Stimulated activated CD8-positive, alpha-beta memory T cell treated with anti-CD3 and anti-CD28 coated beads, Interleukin-2, amount 100 ng/mL, for 1 hour (primary cell): ENCODE measurements around the gene MAPKAPK3.
A peak's percentile ranks its signal among the peaks of the same experiment; 100 is the strongest.

ENCODE experiments used
- DNase-seq, 2 donors: peaks; one replicate each; pipeline ENCODE4 v3.0.0-alpha.2; 2020; ENCODE audit warnings: low read depth in 2 of 2

MAPKAPK3 gene

DNA sequence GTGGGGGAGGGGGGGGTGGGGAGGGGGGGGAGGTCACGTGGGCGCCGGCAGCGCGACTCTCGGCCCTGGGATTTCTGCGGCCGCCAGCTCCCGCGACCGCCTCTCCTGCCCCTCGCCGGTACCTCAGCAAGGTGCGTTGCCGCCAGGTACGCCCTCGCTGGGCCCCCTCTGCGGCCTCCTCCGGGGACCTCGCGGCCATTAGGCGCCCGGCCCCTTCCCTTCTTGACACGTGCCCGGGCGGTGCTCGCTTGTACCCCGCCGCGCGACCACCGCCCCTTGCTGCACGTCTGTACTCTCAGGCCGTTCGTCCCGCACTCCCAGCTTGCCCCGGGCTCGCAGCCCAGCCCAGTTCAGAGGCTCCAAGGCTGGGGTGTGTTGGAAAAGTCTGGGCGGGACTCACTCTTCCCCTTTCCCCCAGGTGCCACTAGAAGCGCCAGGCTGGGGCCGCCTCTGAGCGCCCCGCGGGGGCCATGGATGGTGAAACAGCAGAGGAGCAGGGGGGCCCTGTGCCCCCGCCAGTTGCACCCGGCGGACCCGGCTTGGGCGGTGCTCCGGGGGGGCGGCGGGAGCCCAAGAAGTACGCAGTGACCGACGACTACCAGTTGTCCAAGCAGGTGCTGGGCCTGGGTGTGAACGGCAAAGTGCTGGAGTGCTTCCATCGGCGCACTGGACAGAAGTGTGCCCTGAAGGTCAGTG is at the start of gene MAPKAPK3:
Gene MAPKAPK3, plus strand, starts transcription at position 56 of the 696 bp plus-strand sequence. Its CDS starts 415 bp downstream, at position 471.
- no peak for DNase-seq

DNA sequence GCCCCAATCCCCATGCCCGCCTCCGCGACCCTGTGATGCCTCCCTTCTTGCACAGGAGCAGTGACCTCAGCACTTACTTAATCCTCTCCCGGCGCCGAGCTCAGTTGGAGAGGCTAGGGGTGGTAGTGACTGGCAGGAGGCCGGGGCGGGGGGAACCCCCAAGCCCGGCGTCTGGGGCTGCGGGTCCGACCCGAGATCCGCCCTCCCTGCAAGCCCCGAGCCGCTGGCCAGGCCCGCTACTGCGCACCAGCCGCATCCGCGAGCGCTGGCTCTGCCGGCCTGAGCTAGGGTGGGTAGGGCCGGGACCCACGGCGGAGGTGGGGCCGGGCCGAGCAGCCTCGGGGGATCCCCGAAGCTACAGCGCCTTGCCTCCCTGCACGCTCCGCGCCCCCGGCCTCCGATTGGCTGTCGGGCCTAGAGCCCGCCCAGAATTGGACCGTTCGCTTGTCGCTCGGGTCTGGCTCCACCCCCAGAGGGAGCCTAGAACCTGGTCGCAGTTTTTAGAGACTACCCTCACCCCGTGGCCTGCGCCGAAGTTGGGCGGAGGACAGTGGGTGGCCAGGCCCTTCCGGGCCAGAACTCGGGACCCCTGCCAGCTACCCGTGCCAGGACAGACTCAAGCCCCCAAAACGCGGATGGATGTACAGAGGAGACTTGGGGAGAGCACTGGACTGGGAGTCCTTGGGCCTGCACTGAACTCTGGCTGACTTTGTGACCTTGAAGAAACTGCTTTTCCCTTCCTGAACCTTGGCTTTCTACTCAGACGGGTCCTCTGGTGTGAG is 49.4 kb upstream of the MAPKAPK3 start, which contains the start of gene C3orf18:
Gene C3orf18, minus strand, starts transcription at position 362 of the 782 bp plus-strand sequence. CDS start 2,048 bp downstream, outside the sequence.
- peak; percentile 79 to 92 for DNase-seq

DNA sequence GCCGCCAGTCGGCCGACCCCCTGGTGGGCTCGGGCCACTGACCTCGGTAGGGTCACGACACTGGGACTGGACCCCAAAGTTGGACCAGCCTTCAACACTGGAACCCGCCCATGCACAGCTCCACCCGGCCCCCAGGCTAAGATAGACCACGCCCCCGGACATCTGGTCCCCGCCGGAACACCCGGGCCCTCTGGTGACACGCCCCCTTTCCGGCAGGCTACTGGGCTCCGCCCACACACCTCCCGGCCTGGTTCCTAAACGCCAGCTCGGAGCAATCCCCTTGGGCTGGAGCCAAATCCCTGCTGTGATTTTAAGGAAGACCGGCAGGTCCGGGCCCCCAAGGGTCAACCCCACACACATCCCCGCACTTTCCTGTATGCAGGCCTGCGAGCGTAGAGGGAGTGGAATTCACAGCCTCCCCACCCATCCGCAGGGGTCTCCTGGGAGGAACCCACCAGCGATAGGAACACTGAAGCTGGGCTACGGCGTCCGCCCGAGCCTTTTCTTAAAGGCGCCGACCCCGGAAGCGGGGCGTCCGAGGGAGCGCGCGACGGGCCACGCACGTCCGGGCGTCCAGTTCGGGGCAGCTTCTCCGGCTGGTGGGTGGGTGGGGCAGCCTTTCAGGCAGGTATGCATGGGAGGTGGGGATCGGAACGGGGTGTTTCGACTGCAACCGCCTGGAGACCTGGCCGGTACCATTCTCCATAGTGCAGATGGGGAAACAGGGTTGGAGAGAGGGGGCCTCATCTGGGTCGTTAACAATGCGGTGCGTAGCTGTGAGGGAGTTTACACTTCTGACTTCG is 47.8 kb upstream of the MAPKAPK3 start, which contains the start of gene HEMK1:
Gene HEMK1, plus strand, starts transcription at position 576 of the 803 bp plus-strand sequence. CDS start 1,583 bp downstream, outside the sequence.
- DNase-seq = peak; percentile 78 to 91

DNA sequence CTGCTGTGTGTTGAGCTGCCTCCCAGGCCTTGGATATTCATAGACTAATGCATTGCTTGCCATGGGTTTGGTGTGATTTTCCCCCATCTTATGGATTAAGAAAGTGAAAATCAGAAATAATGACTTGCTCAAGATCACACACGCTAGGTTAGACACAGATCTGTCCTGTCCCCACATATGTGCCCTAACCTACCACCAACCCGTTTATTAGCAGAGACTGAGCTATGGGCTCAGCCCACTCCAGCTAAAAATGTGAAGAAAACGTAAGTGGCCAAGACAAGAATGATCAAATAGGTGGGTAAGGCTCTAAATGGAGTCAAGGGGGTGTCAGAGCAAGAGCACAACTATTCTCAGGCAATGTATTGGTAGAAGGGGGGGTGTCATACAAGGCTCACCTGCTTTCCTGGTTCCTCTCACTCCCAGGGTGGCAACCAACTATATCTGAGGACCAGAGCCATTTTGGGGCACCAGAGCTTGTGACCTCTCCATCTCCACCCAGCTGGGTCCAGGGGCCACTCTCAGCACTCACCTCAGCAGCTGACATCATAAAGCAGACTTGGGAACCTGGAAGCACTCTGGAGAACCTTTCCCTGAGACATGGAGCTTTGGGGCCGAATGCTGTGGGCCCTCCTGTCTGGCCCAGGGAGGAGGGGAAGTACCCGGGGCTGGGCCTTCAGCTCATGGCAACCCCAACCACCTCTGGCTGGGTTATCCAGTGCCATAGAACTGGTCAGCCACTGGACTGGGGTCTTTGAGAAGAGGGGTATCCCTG is 46.3 kb upstream of the MAPKAPK3 start:
- no peak for DNase-seq

DNA sequence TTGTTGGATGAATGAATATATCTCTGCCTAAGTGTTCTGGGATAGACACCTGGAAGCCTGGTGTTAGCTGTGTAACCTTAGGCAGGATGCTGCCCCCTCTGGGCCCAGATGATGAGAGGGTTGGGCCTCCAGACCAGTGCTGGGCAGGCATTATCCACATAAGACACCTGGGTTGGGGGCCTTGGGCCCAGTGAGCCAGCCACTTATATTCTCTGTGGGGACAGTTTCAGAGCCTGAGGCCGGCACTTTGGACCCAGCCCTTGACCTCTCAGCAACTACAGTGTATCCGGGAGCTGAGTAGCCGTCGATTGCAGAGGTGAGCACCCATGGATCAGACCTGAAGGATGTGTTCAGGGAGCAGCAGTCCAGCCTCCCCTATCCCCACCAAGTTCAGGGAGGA is 45.5 kb upstream of the MAPKAPK3 start:
- DNase-seq = no peak

DNA sequence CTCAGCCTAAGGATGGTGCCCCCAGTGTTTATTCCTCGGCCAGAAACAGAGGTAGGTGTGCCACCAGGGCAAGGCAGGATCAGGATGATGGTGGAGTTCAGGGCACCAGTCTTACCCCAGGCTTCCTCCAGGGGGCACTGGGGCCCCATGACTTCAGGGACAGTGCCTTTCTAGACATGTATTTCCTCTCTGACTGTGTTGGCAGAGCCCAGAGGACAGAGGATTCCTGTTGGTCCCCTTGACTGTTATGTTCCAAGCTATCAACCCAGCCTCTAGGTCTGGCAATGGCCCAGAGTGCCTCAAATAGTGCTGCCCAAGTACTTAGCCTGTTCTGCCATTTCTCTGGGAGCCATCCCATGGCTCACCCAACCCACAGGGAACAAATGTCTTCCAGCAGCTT is 44.8 kb upstream of the MAPKAPK3 start:
- peak; percentile 64 to 67 for DNase-seq

DNA sequence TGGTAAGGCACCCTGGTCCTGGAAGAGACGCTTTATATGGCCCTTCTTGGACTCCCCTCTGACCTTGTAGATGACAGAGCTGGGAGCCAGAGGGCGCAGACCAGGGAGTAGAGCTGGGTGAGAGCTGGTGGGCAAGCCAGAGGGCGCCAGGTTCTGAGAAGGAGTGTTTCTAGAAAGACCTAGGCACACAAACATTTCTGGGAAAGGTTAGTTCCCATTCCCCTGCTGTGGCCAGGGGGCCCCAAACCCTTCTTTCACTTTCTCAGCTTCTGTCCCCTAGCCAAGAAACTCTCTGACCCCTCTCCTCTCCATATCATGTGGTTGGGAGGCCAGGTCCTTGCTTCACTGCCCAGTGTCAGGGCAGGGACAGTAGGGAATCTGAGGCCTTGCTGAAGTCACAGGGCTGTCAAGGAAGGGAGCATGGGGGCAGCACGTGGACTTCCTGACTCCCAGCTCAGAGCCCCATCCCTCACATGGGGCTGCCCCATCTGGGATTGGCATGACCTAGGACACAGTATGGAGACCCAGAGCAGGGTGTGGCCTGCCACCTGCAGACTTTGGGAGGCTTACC is 44.1 kb upstream of the MAPKAPK3 start:
- no peak for DNase-seq

DNA sequence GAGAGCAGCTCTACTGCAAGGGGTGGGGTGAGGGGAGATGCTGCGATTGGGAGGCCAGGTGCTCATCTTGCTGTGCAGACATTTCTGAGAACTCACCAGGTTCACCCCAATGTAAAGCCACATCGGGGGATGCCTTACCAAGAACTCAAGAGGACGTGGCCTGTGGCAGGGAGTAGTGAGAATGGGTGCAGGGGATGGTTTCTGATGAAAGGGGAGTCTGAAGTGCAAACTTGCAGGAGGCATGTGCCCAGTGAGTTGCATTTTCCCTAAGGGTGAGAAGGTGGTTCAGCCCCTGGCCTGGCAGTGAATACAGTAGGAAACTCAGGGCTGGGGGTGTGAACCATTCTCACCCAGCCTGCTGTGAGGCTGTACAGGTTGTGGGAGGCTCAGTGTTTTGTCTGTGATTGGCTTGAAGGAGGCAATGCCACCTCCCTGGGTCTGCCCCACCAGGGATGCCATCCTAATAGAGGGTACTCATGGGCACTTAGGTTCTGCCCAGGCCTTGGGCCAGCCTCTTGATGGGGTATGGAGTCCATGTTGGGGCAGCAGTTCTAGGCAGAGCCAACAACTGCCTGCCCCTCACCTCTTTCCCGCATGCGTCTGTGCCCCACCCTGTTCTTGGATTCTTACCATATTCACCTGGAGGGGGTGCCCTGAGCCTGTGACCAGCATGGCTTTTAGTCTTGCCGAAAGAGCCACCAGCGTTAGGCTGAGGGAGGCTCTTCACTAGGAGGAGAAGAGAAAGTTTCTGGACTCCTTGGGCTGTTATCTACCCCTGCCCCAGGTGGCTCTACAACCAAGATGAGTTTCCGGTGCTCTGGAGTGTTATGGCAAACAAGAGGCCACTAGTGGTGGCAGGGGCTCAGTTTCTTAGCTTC is 43.1 kb upstream of the MAPKAPK3 start:
- DNase-seq = peak; percentile 45 to 51

DNA sequence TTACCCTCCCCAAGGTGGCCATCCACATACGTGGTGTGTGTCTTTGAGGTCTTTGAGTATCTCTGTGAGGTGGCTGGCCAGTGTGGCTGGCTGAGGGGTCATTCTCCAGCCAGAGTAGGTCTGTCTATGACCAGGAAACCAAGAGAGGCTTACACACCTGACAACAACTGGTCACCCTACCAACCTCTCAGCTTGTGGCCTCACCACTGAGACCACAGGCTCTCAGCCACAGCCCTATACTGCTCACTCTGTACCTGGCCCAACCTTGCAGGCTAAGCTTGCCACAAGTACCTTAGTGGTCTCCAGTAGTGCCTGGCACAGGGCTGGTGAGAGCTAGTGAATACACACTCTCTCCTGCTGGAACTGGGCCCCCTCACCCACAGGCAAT is 42.5 kb upstream of the MAPKAPK3 start:
- no peak for DNase-seq

DNA sequence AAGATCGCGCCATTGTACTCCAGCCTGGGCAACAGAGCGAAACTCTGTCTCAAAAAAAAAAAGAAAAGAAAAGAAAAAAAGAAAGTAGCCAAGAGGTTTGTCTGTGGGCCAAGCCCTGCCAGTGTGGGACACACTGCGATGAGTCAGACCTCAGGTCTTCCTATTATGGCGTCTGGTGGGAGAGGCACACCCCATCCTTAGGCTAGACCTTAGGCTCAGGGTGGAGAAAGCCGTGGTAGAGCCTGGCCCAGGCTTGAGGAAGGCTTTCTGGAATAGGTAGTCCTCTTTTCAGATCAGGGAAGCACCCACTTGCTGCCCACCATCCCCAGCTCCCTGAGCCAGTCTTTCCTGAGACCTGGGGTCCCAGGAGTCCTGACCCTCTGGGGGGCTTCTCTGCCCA is 41.6 kb upstream of the MAPKAPK3 start:
- DNase-seq = no peak

DNA sequence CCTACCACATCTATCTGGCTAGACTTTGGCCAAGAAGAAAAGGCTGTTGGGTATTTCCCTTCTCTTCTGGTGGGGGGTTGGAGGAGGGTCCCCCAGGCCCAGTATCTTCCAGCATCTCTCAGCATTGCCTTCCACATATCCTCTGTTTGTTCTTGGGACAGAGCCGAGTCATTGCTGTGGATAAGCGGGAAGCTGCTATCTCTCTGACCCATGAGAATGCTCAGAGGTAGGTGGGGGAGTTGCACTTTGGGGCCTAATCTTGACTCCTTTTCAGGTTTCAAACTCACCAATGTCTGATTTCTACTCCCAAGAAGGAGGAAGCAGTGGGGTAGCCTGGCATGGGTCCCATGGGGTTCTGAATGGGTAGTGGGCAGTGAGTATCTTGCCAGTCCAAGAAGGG is 39.6 kb upstream of the MAPKAPK3 start:
- DNase-seq = no peak

DNA sequence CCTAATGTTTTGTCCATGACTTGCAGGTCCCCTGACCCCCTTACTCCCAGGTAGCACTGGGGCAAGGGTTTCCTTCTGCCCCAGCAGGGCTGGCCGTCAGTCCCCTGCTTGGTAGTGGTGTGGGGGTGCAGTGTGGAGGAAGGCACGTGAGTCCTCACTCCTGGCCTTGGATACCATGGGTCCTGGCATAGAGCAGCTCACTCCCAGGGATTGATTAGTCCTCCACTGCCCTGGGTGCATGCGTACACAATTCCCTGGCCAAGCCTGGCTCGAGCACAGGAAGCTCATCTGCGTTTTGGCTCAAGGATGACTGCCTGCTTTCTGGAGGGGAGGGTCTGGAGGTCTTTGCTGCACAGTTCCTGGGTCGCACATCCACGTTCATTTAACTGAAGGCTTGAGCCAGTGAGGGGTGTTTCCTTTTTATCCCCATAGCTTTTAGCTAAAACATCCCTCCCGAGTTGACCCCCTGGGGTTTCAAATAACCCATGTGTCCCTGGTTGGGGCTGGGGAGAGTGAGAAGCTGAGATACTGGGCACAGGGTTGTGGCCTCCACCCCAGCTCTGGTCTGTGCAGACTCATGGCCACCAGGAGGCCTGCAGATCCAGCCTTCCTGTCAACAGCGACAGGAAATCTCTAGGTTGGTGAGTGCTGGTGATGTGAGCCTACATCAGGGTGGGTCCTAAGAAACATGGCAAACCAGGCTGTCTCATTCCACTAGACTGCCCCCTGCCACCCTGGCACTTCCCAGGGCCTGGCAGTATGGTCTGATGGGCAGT is 36.1 kb upstream of the MAPKAPK3 start:
- no peak for DNase-seq

DNA sequence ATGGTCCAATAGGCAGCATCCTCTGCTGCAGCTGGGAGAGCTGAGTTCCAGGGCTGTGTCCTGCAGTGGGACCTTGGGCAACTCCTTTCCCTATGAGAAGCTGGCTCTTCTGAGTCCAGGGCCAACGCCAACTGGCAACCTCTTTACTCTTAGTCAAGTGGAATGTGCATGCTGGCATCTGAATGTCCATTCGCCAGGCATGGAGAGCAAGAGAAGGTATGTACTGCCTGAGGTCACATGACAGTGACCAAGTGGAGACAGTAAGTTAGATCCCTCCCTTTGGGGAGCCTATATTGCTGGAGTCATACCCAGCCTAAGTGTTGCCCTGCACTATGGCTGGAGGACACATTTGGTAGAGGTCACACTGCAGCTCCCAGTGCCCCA is 35.5 kb upstream of the MAPKAPK3 start:
- DNase-seq = no peak

DNA sequence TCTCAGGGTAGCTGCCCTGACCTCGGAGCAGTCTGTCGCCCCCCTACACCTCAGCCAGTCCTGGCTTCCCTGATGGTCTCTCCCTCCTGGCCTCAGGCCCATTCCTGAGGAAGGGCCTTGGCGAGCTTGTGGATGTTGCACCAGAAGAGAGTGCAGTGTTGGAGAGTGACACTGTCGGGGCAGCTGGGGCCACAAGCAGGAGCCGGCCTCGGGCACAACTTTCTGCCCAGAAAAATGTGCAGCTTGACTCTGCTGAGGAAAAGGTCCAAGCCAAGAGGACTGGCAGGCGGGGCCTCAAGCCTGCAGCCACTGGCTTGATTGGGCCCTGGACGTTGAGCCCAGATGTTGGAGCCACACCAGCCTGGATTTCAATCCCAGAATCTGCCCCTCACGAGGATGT is 34.9 kb upstream of the MAPKAPK3 start:
- DNase-seq = no peak

DNA sequence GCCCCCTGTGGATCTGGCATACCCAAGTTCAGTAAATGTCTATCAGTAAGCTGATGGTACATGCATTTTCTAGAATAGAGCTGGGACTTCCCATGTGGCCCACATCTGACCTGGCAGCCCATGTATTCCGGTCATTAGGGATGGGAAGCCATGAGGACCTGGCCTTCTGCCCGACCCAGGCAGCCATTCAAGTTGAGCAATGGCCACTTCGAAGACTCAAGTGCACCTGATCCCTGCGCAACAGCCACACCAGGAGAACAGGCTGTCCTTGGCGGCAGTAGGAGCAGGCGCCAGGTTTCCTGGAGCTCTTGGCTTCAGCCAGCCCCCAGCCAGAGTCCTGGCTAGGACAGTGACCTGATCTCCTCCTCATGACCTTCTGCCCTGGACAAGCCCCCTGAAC is 33.1 kb upstream of the MAPKAPK3 start:
- DNase-seq = no peak

DNA sequence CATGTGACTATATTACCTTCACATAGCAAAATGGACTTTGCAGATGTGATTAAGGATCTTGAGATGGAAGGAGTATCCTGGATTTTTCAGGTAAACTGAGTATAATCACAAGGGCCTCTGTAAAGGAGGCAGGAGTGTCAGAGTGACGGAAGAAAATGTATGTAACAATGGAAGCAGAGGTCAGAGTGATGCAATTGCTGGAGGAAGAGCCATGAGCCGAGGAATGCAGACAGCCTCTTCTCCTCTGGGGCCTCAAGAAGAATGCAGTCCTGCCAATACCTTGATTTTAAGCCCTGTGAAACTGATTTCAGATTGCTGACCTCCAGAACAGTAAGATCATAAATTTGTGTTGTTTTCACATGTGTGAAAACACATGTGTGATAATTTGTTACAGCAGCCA is 32.6 kb upstream of the MAPKAPK3 start:
- DNase-seq = no peak

DNA sequence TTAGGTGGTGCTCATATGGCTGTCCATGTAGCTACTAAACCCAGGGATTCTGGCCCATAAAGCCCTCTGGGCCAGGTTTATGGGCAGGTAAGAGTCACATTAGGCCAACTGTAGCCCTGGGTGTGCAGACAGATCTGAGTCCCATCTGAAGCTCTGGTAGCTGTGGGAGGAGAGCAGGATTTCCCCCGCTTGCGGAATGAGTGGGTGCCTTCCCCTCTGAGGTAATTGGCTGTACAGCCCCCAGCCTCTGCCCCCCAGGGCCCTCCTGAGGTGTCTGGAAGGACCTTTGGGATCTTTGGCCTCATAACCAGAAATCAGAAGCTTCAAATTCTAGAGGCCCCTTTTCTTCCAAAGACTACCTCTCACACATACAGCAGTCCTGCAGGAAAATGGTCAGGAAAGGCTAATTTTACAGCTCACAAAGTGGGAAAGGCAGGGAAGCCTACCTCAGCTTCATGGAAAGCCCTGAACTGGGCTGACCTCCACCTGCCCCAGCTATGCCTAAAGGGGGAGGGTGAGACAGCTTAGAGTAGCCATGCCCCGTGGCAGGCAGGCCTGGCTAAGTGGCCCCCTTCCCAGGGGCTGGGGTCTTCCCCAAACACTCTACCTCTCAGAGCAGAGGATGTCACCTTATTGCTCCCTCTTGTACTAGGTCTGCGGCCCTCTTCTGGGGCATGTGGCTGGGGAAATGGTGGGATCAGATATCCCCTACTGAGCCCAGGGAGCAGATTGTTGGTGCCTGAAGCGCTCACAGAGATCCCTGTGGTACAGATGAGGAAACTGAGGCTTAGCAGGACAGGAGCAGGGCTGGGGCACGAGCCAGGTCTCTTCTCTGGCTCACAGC is 30.8 kb upstream of the MAPKAPK3 start:
- no peak for DNase-seq

DNA sequence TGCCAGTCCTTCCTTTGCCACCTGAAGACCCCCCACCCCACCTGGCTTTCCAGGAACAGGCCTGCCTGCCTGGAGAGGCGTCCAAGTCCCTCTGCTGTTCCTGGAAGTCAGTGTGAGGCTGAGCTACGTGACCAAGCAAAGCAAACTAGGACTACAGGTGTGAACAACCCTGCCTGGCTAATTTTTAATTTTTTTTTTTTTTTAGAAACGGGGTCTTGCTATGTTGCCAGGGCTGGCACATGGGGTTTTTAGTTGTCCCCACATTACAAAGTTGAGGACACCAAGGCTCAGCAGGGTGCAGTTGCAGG is 30.2 kb upstream of the MAPKAPK3 start:
- DNase-seq = no peak

DNA sequence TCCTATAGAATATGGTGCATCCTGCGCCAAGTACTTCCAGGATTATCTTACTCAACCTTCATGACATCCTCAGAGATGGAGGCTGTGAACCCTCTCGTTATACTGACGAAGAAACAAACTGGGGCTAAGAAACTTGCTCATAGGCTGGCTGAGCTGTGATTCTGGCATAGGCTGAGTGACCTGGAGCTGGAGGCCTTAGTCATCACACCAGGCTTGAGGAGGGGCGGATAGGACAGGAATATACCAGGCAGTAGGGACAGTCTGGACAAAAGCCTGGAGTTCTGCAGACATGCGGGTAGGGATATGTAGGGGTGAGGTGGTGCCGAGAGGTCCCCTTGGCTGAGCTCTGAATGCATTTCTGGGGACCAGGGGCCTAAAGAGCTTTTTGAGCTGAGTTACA is 29.6 kb upstream of the MAPKAPK3 start:
- DNase-seq = no peak
